GM13977 (cell line): ENCODE results near the gene TRAF2.
A peak's percentile ranks its signal among the peaks of the same experiment; 100 is the strongest.

Source experiments
- DNase-seq: peaks from one replicate; pipeline ENCODE4 v3.0.0; 2012; ENCODE audit warnings: low spot score
- in situ Hi-C: fragments of 300-500 bp; cut with MboI; formaldehyde crosslinking; loops from one replicate; pipeline ENCODE4 v1.12.0; 2022; ENCODE audit warnings: low sequenced_read_pairs, low pct_unique_long_range_greater_than_20kb, mixed read lengths, inconsistent platforms; ENCODE audit not compliant: unreplicated experiment
- TF ChIP-seq, protein P1 (sequence below): IDR thresholded peaks from 2 replicates; pipeline ENCODE4 v1.5.1; 2012; ENCODE audit warnings: mild to moderate bottlenecking, control low read depth; ENCODE audit not compliant: insufficient read depth; ENCODE audit errors: extremely low read depth, missing control alignments

TRAF2 gene

DNA sequence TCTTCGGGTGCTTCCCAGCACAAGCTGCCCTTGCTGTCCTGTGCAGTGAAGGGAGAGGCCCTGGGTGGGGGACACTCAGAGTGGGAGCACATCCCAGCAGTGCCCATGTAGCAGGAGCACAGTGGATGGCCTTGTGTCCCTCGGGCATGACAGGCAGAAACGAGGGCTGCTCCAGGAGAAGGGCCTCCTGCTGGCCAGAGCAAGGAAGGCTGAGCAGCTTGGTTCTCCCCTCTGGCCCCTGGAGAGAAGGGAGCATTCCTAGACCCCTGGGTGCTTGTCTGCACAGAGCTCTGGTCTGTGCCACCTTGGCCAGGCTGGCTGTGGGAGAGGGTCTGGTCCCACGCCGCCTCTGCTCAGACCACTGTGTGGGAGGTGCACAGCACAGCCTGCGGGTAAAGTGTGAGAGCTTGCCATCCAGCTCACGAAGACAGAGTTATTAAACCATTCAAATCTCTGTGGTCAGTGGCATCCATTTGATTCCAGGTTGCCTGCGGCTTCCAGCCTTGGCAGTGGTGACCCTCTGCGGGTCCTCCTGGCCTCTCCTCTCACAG, 39.9 kb downstream of the TRAF2 start:
- in situ Hi-C loops: no loop called here
- TF ChIP-seq, protein P1, sequence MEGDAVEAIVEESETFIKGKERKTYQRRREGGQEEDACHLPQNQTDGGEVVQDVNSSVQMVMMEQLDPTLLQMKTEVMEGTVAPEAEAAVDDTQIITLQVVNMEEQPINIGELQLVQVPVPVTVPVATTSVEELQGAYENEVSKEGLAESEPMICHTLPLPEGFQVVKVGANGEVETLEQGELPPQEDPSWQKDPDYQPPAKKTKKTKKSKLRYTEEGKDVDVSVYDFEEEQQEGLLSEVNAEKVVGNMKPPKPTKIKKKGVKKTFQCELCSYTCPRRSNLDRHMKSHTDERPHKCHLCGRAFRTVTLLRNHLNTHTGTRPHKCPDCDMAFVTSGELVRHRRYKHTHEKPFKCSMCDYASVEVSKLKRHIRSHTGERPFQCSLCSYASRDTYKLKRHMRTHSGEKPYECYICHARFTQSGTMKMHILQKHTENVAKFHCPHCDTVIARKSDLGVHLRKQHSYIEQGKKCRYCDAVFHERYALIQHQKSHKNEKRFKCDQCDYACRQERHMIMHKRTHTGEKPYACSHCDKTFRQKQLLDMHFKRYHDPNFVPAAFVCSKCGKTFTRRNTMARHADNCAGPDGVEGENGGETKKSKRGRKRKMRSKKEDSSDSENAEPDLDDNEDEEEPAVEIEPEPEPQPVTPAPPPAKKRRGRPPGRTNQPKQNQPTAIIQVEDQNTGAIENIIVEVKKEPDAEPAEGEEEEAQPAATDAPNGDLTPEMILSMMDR: peak; percentile 26
- DNase-seq: no peak

DNA sequence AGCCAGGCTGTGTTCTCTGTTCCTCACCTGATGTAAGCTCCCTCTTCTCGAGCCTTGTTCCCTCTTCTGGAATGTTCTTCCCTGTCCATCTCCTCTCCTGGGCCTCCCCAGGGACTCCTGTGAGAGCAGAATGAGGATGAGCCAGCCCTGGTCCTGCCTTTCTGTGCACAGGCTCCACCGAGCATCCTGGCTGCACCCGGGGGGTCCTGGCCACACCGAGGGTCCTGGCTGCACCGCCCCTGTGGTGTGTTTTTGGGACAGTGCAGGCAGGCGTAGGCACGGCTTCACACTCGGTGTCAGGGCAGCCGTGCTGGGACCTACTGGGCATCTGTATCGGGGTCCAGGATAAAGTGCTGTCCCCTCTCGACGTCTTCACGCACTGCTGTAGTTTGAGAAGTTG, 40.4 kb downstream of the TRAF2 start:
- in situ Hi-C loops: no loop called here
- no peak for DNase-seq
- TF ChIP-seq, protein P1: no peak

DNA sequence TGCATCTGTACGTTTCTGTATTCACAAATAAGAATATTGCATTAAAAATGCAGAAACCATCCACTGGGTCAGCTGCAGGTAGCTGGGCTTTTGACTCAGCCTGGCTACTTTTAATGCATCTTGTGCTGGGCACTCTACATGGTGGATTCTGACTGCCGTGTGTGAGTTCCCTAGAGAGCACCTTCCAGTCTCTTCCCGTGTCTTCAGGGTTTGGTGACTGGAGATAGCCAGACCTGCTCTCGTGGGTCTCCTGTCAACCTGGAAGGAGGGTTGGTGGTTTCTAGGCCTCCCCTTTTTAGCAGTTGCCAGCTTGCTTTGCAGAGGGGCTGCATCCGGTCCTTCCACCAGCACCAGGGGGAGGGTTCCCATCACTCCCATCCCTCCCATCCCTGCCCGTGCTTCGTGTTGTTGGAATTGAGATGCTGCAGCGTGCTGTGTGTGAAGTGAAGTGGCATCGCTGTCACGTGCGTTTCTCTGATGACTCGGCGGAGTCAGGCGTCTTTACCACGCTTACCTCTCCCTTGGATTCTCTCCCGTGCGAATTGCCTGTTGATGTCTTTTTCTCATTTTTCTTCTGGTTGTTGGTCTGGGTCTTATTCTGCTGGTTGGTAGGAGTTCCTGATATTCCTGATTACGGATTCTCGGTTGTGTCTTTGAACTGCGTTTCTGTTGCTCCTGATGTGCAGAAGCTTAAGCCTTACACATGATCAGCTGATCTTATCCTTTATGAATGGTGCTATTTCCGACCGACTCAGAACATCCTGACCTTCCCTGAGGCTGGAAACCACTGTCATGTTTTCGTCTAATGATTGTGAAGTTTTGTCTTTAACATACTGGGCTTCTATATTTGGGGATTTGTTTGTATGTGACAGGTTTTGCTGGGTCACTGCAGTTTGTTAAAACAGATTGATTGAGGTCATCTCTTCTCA, 41.3 kb downstream of the TRAF2 start:
- in situ Hi-C loops: no loop called here
- TF ChIP-seq, protein P1: no peak
- DNase-seq: no peak

DNA sequence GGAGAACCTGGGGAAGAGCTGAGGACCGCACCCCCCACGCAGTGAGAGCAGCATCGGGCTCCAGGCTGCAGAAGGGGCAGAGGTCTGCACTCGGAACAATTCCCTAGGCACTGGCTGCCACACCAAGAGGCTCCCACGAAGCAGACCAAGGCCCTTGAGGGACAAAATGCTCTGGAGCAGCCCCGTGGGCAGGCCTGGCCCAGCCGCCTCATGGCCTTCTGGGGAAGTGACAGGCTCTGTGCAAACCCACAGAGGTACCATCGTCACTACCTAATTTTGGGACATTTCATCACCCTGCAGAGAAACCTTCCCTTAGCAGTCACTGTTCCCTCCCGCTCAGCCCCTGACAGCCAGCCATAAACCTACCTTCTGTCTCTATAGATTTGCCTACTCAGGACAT, 42.3 kb downstream of the TRAF2 start:
- DNase-seq: no peak
- TF ChIP-seq, protein P1: no peak
- in situ Hi-C loops: no loop called here

DNA sequence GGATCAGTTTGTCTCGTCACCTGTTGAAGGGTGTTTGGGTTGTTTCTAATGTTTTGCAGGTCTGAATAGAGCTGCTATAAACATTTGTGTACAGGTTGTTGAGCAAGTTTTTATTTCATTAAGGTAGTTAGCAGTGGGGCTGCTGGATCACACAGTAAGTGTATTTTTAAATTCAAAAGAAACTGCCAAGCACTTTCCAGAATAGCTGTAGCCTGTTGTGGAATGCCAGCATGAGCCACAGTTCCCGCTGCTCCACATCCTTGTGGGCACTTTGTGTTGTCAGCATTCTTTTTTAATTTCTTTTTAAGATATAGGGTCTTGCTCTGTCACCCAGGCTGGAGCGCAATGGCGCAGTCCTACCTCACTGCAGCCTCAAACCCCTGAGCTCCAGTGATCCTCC, 43.7 kb downstream of the TRAF2 start:
- DNase-seq: no peak
- in situ Hi-C loops: no loop called here
- TF ChIP-seq, protein P1: no peak

DNA sequence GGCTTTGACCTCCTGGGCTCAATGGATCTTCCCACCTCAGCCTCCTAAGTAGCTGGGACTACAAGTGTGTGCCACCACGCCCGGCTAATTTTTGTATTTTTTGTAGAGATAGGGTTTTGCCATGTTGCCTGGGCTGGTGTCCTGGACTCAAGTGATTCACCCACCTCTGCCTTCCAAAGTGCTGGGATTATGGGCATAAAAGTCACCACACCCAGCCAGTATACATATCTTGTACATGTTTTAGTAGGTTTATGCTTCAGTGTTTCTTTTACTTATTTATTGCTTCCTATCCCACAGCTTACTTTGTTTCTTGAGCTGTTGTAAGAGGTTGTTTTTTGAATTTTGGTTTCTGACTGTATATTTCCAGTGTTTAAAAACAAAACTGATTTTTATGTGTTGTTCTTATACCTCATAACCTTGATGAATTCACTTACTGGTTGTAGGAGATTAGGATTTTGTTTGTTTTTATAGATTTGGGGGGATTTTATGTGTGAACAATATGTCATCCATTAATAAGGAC, 45.4 kb downstream of the TRAF2 start:
- in situ Hi-C loops: no loop called here
- TF ChIP-seq, protein P1: no peak
- no peak for DNase-seq
